K562 (cell line): ENCODE data around the gene SKAP2.

ENCODE experiments used
- EZH2 ChIP-seq: IDR thresholded peaks from 2 replicates; pipeline ENCODE4 v1.6.1; 2012; ENCODE audit warnings: low read depth, mild to moderate bottlenecking, inconsistent platforms, low read length, borderline replicate concordance
- MAFK ChIP-seq: IDR thresholded peaks from 2 replicates; pipeline ENCODE4 v1.6.1; 2011; ENCODE audit warnings: low read length, improper control_type of control experiment
- MAX ChIP-seq: sonication (generic); formaldehyde crosslinking; IDR thresholded peaks from 2 replicates; pipeline ENCODE4 v1.9.0; 2022; ENCODE audit warnings: mild to moderate bottlenecking, missing genetic modification reagents

DNA sequence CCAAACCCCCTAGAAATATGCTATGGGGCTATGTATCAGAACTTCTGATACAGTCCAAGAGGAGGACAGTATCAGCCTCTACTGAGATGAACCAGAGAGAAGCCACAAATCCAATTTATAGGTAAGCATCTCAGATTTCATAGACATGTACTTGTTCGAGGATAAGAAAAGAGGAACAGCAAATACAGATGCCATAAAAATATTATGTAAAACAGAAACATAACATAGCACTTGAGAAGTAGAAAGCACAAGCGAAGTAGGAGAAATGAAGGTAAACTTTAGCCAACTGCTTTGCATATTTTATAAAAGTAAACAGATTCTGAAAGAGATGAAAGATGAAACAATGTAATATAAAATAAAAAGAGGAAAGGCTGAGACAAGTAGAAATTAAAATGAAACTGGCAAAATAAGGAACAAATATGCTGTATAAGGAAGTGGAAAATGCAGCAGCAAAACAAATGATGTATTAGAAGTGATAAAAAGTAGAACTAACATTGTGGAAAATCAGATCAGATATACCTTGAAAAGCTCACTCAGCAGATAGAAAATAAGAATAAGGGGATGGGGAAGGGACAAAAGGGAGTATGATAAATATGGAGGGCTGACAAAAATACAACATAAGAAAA is 135.1 kb downstream of the SKAP2 start:
- TF ChIP-seq MAX (no peak), MAFK (no peak), EZH2 (no peak)
